ENCODE data around the gene CRABP2.

GRCh38 chr1:156654700-156655099, 50.7 kb downstream of the CRABP2 start:
- TF ChIP-seq CTCF (IDR thresholded peaks at IDR 0.05; ENCODE audit: low read length) (no peak), EZH2 (IDR thresholded peaks at IDR 0.05; ENCODE audit: borderline replicate concordance, low read length) (no peak)
